ENCODE results near the gene NXPE3. TPM values are rescaled to one million over a fixed set of nuclear protein-coding genes. Genes with fewer than 3 reads are reported as not detected.

Gene NXPE3
- polyA plus RNA-seq, 3 donors = 14.6 to 35.8 (median 19.8) TPM

DNA sequence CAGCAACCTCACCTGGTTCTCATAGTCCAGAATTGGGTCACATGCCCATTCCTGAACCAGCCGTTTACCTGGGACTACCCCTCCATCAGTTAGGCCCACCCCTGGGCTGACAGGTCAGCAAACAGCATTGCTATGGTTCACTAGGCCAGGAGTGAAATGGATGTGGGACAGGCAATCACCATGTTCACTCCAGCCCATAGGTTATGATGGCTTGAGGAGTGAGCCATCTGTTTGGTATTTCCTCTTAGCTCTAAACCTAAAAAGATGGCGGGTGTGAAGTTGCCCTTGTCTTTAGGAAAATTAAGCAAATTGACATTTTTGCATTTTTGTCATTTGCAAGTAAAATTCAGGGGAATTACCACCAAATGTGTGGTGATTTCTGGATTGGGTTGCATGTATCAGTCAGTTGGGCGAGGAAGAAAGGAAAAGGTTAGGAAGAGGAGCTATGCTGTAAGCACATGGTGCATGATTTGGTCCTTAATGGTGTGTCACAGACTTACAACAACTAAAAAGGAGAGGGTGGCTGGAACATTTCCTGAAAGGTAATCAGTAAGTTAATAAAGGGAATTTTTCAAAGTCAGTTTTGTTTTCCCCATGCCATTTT is 17.2 kb downstream of the NXPE3 start:
- no peak overlapping the region for H3K4me3 Mint-ChIP-seq
- H3K27ac Mint-ChIP-seq = peak overlapping the region in 1 of 7 donors; percentile 56
- Histone ChIP-seq H3K4me3 (replicated peaks in 1 of 3; ENCODE audit: low read depth in 2 of 3, low read length in 3 of 3) (no peak overlapping the region), H3K27ac (ENCODE audit: low read depth in 1 of 2, low read length in 2 of 2) (peak overlapping the region in 1 of 2 donors; percentile 46), H3K4me1 (ENCODE audit: control insufficient read depth in 1 of 2, insufficient read depth in 2 of 2, low read length in 2 of 2) (peaks cover 11 to 12% of the 10 kb centered on the region in 2 donors), H3K9ac (ENCODE audit: insufficient read depth, low read length, poor library complexity, severe bottlenecking) (no peak overlapping the region), H3K4me2 (replicated peaks; ENCODE audit: extremely low read depth, low read length, poor library complexity, severe bottlenecking) (no peak overlapping the region), H3K9me3 (replicated peaks in 1 of 2; ENCODE audit: control insufficient read depth in 1 of 2, insufficient read depth in 1 of 2, low read length in 2 of 2) (no peaks in the 10 kb centered on the region), H2AFZ (ENCODE audit: insufficient read depth, low read depth, low read length, poor library complexity, severe bottlenecking) (no peak overlapping the region), H3K36me3 (replicated peaks in 1 of 2; ENCODE audit: control insufficient read depth in 1 of 2, insufficient read depth in 2 of 2, low read length in 2 of 2) (peaks cover 37 to 70% of the 10 kb centered on the region in 2 donors), H4K20me1 (ENCODE audit: insufficient read depth, low read length) (peaks cover 31% of the 10 kb centered on the region), H3K27me3 (ENCODE audit: control insufficient read depth in 2 of 2, insufficient read depth in 2 of 2, low read length in 2 of 2) (no peaks in the 10 kb centered on the region), H3K79me2 (ENCODE audit: insufficient read depth, low read length) (peaks cover 85% of the 10 kb centered on the region)
- peaks cover 3 to 11% (median 6%) of the 10 kb centered on the region in 7 donors for H3K9me3 Mint-ChIP-seq
- no peaks in the 10 kb centered on the region for H3K27me3 Mint-ChIP-seq (ENCODE audit: low read depth in 3 of 3)
- WGBS (ENCODE audit: insufficient coverage) = 100% methylated on average over 2 of the region's 3 CpGs
- H3K36me3 Mint-ChIP-seq = peaks cover 62 to 84% of the 10 kb centered on the region in 2 donors
- intact Hi-C loops (cut with micrococcal nuclease) = no loop called here
- TF ChIP-seq, protein P1, sequence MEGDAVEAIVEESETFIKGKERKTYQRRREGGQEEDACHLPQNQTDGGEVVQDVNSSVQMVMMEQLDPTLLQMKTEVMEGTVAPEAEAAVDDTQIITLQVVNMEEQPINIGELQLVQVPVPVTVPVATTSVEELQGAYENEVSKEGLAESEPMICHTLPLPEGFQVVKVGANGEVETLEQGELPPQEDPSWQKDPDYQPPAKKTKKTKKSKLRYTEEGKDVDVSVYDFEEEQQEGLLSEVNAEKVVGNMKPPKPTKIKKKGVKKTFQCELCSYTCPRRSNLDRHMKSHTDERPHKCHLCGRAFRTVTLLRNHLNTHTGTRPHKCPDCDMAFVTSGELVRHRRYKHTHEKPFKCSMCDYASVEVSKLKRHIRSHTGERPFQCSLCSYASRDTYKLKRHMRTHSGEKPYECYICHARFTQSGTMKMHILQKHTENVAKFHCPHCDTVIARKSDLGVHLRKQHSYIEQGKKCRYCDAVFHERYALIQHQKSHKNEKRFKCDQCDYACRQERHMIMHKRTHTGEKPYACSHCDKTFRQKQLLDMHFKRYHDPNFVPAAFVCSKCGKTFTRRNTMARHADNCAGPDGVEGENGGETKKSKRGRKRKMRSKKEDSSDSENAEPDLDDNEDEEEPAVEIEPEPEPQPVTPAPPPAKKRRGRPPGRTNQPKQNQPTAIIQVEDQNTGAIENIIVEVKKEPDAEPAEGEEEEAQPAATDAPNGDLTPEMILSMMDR (IDR thresholded peaks at IDR 0.05) = no peak
- DNase-seq = no peak
- peaks cover 22% of the 10 kb centered on the region for H3K4me1 Mint-ChIP-seq

DNA sequence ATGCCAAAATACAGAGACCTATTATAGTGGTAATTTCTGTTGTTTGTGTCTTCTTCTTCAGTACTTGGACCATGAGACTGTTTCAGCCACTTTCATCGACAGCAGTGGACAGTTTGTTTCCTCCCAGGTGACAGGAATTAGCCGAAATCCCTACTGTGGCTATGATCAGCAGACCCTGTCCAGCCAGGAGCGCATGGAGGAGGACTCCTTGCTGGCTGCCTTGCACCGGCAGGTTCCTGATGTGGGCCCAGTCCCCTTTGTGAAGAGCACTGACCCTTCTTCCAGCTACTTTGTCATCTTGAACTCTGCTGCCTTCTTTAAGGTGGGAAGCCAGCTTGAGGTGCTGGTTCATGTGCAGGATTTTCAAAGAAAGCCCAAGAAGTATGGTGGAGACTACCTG is 22.2 kb downstream of the NXPE3 start:
- H3K27me3 Mint-ChIP-seq (ENCODE audit: low read depth in 3 of 3) = no peaks in the 10 kb centered on the region
- Histone ChIP-seq H3K9me3 (replicated peaks in 1 of 2; ENCODE audit: control insufficient read depth in 1 of 2, insufficient read depth in 1 of 2, low read length in 2 of 2) (no peaks in the 10 kb centered on the region), H3K4me1 (ENCODE audit: control insufficient read depth in 1 of 2, insufficient read depth in 2 of 2, low read length in 2 of 2) (peaks cover 4% of the 10 kb centered on the region in 2 donors), H3K27ac (ENCODE audit: low read depth in 1 of 2, low read length in 2 of 2) (peak overlapping the region in 1 of 2 donors; percentile 4), H3K4me3 (replicated peaks in 1 of 3; ENCODE audit: low read depth in 2 of 3, low read length in 3 of 3) (no peak overlapping the region), H3K79me2 (ENCODE audit: insufficient read depth, low read length) (peaks cover 70% of the 10 kb centered on the region), H4K20me1 (ENCODE audit: insufficient read depth, low read length) (peaks cover 7% of the 10 kb centered on the region), H3K4me2 (replicated peaks; ENCODE audit: extremely low read depth, low read length, poor library complexity, severe bottlenecking) (no peak overlapping the region), H3K27me3 (ENCODE audit: control insufficient read depth in 2 of 2, insufficient read depth in 2 of 2, low read length in 2 of 2) (no peaks in the 10 kb centered on the region), H3K9ac (ENCODE audit: insufficient read depth, low read length, poor library complexity, severe bottlenecking) (no peak overlapping the region), H3K36me3 (replicated peaks in 1 of 2; ENCODE audit: control insufficient read depth in 1 of 2, insufficient read depth in 2 of 2, low read length in 2 of 2) (peaks cover 36 to 70% of the 10 kb centered on the region in 2 donors), H2AFZ (ENCODE audit: insufficient read depth, low read depth, low read length, poor library complexity, severe bottlenecking) (no peak overlapping the region)
- H3K9me3 Mint-ChIP-seq = no peaks in the 10 kb centered on the region
- WGBS (ENCODE audit: insufficient coverage) = 100% methylated on average over 4 of the region's 4 CpGs
- intact Hi-C loops (cut with micrococcal nuclease) = no loop called here
- no peak for DNase-seq
- no peak overlapping the region for H3K4me3 Mint-ChIP-seq
- peak overlapping the region in 2 of 7 donors; percentile 25 to 51 for H3K27ac Mint-ChIP-seq
- peaks cover 6% of the 10 kb centered on the region for H3K4me1 Mint-ChIP-seq
- TF ChIP-seq, protein P1 (IDR thresholded peaks at IDR 0.05) = no peak
- H3K36me3 Mint-ChIP-seq = peaks cover 57 to 72% of the 10 kb centered on the region in 2 donors

All from CD14-positive monocyte (primary cell).